GM12864 (cell line): ENCODE results near the gene EXOC6B.

ENCODE experiments used
- DNase-seq: peaks from one replicate; pipeline ENCODE4 v3.0.0-alpha.2; 2011; ENCODE audit warnings: low read depth
- H3K4me3 ChIP-seq: 2 replicates; pipeline ENCODE4 v1.5.1; 2011; ENCODE audit warnings: mild to moderate bottlenecking, low read depth, low read length, control low read depth
- CTCF ChIP-seq: IDR thresholded peaks from 2 replicates; pipeline ENCODE4 v1.5.1; 2011; ENCODE audit warnings: low read depth, mild to moderate bottlenecking, moderate library complexity, low read length, control low read depth, inconsistent platforms; ENCODE audit errors: missing control alignments

The EXOC6B gene

GRCh38 chr2:72794572-72794971, 31.3 kb downstream of the EXOC6B start:
- TF ChIP-seq CTCF, result no peak
- H3K4me3 ChIP-seq, result no peak overlapping the region
- DNase-seq, result no peak

GRCh38 chr2:72793798-72794440, 31.9 kb downstream of the EXOC6B start:
- TF ChIP-seq CTCF, result no peak
- no peak for DNase-seq
- no peak overlapping the region for H3K4me3 ChIP-seq

GRCh38 chr2:72789241-72789640, 36.6 kb downstream of the EXOC6B start:
- no peak for DNase-seq
- no peak for TF ChIP-seq CTCF
- H3K4me3 ChIP-seq, result no peak overlapping the region

GRCh38 chr2:72788756-72789155, 37.1 kb downstream of the EXOC6B start:
- no peak overlapping the region for H3K4me3 ChIP-seq
- no peak for TF ChIP-seq CTCF
- no peak for DNase-seq

- no peak for TF ChIP-seq CTCF
- no peak for DNase-seq
- H3K4me3 ChIP-seq, result no peak overlapping the region
Observed at GRCh38 chr2:72785517-72785916, 40.3 kb downstream of the EXOC6B start.

GRCh38 chr2:72782520-72782919, 43.3 kb downstream of the EXOC6B start:
- H3K4me3 ChIP-seq, result no peak overlapping the region
- no peak for DNase-seq
- no peak for TF ChIP-seq CTCF

- no peak for DNase-seq
- no peak overlapping the region for H3K4me3 ChIP-seq
- no peak for TF ChIP-seq CTCF
Observed at GRCh38 chr2:72781480-72781879, 44.4 kb downstream of the EXOC6B start.
